AG09309 (cell line): ENCODE measurements around the gene PLCH2.

Experiments
- DNase-seq: peaks from one replicate; pipeline ENCODE4 v3.0.0-alpha.2; 2010; ENCODE audit warnings: low read depth
- H3K4me3 ChIP-seq: 2 replicates; pipeline ENCODE4 v1.5.1; 2011; ENCODE audit warnings: mild to moderate bottlenecking, low read depth, low read length, moderate library complexity; ENCODE audit not compliant: control insufficient read depth
- CTCF ChIP-seq: IDR thresholded peaks from 2 replicates; pipeline ENCODE4 v1.5.1; 2011; ENCODE audit warnings: mild to moderate bottlenecking, low read depth, low read length, inconsistent platforms; ENCODE audit not compliant: insufficient read depth, control insufficient read depth; ENCODE audit errors: missing control alignments

Gene PLCH2

DNA sequence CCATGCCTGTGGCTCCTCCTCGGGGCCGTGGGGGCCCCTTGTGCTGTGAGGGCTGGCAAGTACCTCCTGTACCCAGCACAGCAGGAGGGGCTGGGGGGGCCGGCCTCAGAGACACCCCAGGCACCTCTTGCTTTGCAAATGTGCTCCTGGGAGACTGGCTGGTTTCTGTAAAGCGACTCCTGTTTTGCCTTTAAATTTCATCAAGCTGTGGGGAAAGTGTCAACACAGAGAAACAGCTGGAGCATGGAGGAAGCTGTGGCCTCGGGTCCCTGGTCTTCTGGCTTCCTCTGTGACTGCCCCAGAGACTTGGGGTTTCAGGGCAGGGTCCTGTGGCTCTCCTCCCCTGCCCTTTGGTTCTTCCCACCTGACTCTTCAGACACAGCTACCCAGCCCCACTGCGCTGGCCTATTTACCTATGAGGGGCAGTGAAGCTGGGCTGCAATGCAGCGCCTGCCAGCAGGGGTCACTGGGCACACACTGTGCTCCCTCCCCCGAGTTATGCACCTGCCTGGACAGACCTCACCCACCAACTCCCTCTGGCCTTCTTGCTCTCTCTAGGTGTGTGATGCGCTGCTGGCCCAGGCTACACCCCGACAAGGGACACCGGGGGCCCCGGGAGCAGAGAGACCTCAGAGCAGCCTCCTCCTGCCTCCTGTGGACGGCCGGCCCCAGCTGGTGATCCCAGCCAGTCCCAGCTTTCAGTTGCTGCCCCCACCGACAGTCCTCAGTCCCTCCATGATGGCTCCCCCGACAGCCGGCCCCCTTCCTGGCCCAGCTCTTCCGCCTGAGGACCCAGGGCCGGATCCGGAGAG, 46.1 kb upstream of the PLCH2 start:
- TF ChIP-seq CTCF, result peak; percentile 64
- DNase-seq, result no peak
- H3K4me3 ChIP-seq, result no peak overlapping the region

GRCh38 chr1:2430592-2430973, 45.5 kb upstream of the PLCH2 start:
- no peak for DNase-seq
- no peak overlapping the region for H3K4me3 ChIP-seq
- no peak for TF ChIP-seq CTCF

DNA sequence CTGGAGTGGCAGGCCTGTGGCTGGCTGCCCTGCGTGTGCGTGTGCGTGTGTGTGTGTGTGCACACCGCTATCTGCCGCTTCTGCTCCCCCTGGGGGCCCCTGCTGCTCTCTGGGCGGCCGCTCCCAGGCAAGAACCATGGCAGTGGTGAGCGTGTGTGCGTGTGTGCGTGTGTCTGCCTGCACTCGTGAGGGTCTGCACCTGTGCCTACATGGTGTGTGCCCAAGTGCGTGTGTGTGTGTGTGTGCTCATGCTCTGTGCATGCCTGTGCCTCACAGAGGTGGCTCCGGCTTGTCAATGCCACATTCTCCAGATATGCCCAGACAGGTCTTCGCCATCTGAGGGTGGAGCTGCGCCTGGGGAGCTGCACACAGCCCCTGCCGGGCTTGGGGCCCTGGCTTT, 45.0 kb upstream of the PLCH2 start:
- no peak overlapping the region for H3K4me3 ChIP-seq
- no peak for TF ChIP-seq CTCF
- DNase-seq, result no peak

DNA sequence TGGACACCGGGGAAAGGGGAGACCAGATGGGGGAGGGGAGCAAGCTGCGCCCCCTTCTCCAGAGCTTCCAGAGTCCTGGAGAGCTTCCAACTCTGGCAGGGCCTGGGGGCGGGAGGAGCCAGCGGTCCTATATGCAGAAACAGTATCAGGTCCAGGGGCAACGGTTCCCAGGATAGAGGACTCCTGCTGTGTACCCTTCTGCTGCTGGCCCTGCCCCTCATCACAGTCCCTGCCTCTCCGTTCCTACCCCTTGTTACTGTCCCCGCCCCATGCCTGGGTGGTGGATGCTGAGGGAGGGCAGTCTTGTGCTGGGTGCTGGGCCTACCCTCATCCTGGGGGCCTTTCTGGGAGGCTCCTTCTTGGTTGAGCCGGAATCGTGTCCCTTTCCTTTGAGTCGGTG, 44.6 kb upstream of the PLCH2 start:
- H3K4me3 ChIP-seq, result no peak overlapping the region
- no peak for DNase-seq
- TF ChIP-seq CTCF, result no peak

DNA sequence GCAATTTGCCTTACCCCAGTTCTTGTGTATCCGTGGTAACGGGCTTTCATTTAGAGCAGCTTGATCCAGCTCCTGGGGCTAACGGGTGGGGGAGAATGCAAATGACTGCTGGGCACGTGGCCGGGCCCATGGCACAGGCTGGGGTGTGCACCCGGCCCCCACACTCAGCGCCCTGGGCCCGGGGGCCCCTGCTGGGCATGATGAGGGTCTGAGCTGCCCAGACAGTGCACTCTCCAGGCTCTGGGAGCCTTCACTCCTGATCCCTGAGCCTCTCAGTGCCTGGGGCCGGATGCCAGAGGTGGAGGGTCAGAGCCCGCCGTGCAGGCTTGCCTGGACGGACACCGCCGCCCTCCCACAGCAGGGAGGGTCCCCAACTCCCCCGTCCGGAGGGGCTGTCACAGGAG, 43.6 kb upstream of the PLCH2 start:
- H3K4me3 ChIP-seq, result no peak overlapping the region
- DNase-seq, result no peak
- TF ChIP-seq CTCF, result no peak

DNA sequence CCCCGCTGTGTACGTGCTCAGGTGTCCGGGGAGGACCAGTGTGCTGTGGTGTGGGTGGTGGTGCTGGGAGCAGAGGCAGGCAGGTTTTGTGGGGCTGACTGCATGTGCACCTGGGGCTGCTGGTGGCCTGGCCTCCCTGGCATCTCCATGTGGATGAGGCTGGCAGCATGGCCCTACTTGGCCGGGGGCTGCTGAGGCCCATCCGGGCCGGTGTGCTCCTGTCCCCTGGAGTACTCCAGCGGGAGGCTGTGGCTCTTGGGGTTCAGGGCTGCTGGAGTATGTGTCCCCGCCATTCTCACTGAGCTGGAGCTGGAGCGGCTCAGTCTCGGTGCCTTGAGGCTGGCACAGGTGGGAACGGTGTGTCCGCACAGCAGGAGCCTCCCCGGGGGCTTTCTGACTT, 42.9 kb upstream of the PLCH2 start:
- no peak for DNase-seq
- TF ChIP-seq CTCF, result no peak
- H3K4me3 ChIP-seq, result no peak overlapping the region
